ENCODE data around the gene GCN1.
"Not testable (repeated sequence)": the region's sequence is repeated elsewhere in the genome, so short reads cannot be mapped to it uniquely, and the experiment has no call there.

Gene GCN1

GRCh38 chr12:120214626-120215356 lies 20.3 kb upstream of the GCN1 start:
- DNase-seq (ENCODE audit: low read depth) = no peak

GRCh38 chr12:120213758-120214157 lies 19.2 kb upstream of the GCN1 start:
- DNase-seq (ENCODE audit: low read depth) = no peak

GRCh38 chr12:120213182-120213581 lies 18.7 kb upstream of the GCN1 start:
- DNase-seq (ENCODE audit: low read depth) = not testable (repeated sequence)

GRCh38 chr12:120212301-120212700 lies 17.8 kb upstream of the GCN1 start:
- no peak for DNase-seq (ENCODE audit: low read depth)

- no peak for DNase-seq (ENCODE audit: low read depth)
Observed at GRCh38 chr12:120211904-120212283, 17.4 kb upstream of the GCN1 start.

- DNase-seq (ENCODE audit: low read depth) = no peak
Observed at GRCh38 chr12:120211243-120211903, 16.9 kb upstream of the GCN1 start.

GRCh38 chr12:120209851-120210250 lies 15.3 kb upstream of the GCN1 start:
- no peak for DNase-seq (ENCODE audit: low read depth)

GRCh38 chr12:120207227-120207626 lies 12.7 kb upstream of the GCN1 start:
- no peak for DNase-seq (ENCODE audit: low read depth)

- DNase-seq (ENCODE audit: low read depth) = not testable (repeated sequence)
Observed at GRCh38 chr12:120206781-120207180, 12.3 kb upstream of the GCN1 start.

- DNase-seq (ENCODE audit: low read depth) = no peak
Observed at GRCh38 chr12:120206228-120206627, 11.7 kb upstream of the GCN1 start.

GRCh38 chr12:120204171-120204570 lies 9.7 kb upstream of the GCN1 start:
- no peak for DNase-seq (ENCODE audit: low read depth)

- DNase-seq (ENCODE audit: low read depth) = no peak
Observed at GRCh38 chr12:120200364-120200800, 5.9 kb upstream of the GCN1 start.

- DNase-seq (ENCODE audit: low read depth) = peak; percentile 99
Observed at GRCh38 chr12:120199595-120200306, 5.2 kb upstream of the GCN1 start.

GRCh38 chr12:120199025-120199424 lies 4.5 kb upstream of the GCN1 start:
- DNase-seq (ENCODE audit: low read depth) = no peak

GRCh38 chr12:120197542-120197887 lies 3.0 kb upstream of the GCN1 start:
- DNase-seq (ENCODE audit: low read depth) = no peak

- DNase-seq (ENCODE audit: low read depth) = not testable (repeated sequence)
Observed at GRCh38 chr12:120196817-120197541, 2.5 kb upstream of the GCN1 start.

- peak; percentile 68 for DNase-seq (ENCODE audit: low read depth)
Observed at GRCh38 chr12:120196363-120196762, 1.8 kb upstream of the GCN1 start.

- DNase-seq (ENCODE audit: low read depth) = no peak
Observed at GRCh38 chr12:120194226-120194533, 335 bp downstream of the GCN1 start.

- not testable (repeated sequence) for DNase-seq (ENCODE audit: low read depth)
Observed at GRCh38 chr12:120193286-120193685, 1.2 kb downstream of the GCN1 start.

- no peak for DNase-seq (ENCODE audit: low read depth)
Observed at GRCh38 chr12:120190985-120191480, 3.5 kb downstream of the GCN1 start.

GRCh38 chr12:120190386-120190785 lies 4.1 kb downstream of the GCN1 start:
- no peak for DNase-seq (ENCODE audit: low read depth)

GRCh38 chr12:120186654-120187053 lies 7.9 kb downstream of the GCN1 start:
- no peak for DNase-seq (ENCODE audit: low read depth)
